GM13977 (cell line): ENCODE results near the gene ADD1.

Experiments used
- DNase-seq: peaks from one replicate; pipeline ENCODE4 v3.0.0; 2012; ENCODE audit warnings: low spot score
- in situ Hi-C: fragments of 300-500 bp; cut with MboI; formaldehyde crosslinking; loops from one replicate; pipeline ENCODE4 v1.12.0; 2022; ENCODE audit warnings: low sequenced_read_pairs, low pct_unique_long_range_greater_than_20kb, mixed read lengths, inconsistent platforms; ENCODE audit not compliant: unreplicated experiment
- TF ChIP-seq, protein P1 (sequence below): IDR thresholded peaks from 2 replicates; pipeline ENCODE4 v1.5.1; 2012; ENCODE audit warnings: mild to moderate bottlenecking, control low read depth; ENCODE audit not compliant: insufficient read depth; ENCODE audit errors: extremely low read depth, missing control alignments

ADD1 gene

DNA sequence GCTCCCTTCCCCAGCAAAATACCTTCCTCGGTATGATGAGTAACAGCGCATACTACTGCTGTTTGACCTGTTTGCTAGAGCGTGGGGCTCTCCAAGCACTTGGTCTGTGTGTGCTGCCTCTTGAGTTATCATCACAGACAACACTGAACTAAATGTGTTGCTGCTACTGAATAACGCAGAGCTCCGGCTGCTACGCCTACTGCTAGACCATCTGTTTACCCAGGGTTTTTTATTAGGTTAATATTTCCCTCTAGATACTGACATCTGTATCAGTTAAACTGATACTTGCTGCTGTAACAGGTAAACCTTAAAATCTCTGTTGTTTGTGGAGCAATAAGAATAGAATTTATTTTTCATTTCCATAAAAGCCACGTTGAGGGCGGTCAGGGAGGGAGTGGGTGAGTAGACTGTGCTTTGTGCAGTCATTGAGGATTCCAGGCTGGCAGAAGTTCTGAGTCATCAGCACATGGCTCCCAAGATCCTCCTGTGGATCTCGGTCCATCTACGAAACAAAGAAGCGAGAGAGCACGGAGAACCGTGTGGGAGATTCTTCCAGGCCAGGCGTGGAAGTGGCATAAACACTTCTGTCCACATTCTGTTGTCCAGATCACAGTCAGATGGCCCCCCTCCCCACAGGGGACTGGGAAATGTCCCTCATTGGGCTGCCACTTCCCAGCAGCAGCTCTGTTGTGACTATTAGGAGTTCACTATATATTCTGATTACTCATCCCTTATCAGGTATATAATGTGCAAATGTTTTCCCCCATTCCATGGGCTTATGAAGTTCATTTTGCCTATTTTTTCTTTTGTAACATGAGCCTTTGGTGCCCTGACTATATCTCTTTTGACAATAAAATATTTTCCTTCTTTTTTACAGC, 133.8 kb downstream of the ADD1 start:
- DNase-seq: no peak
- TF ChIP-seq, protein P1, sequence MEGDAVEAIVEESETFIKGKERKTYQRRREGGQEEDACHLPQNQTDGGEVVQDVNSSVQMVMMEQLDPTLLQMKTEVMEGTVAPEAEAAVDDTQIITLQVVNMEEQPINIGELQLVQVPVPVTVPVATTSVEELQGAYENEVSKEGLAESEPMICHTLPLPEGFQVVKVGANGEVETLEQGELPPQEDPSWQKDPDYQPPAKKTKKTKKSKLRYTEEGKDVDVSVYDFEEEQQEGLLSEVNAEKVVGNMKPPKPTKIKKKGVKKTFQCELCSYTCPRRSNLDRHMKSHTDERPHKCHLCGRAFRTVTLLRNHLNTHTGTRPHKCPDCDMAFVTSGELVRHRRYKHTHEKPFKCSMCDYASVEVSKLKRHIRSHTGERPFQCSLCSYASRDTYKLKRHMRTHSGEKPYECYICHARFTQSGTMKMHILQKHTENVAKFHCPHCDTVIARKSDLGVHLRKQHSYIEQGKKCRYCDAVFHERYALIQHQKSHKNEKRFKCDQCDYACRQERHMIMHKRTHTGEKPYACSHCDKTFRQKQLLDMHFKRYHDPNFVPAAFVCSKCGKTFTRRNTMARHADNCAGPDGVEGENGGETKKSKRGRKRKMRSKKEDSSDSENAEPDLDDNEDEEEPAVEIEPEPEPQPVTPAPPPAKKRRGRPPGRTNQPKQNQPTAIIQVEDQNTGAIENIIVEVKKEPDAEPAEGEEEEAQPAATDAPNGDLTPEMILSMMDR: no peak
- in situ Hi-C loops: no loop called here
